ENCODE data around the gene OPCML.
A peak's percentile ranks its signal among the peaks of the same experiment; 100 is the strongest.

The OPCML gene

GRCh38 chr11:133123796-133124195 is 408.5 kb downstream of the OPCML start:
- Mint-ChIP-seq H3K9me3 (no peaks in the 10 kb centered on the region), H3K27me3 (no peaks in the 10 kb centered on the region), H3K4me3 (no peak overlapping the region), H3K4me1 (ENCODE audit: low read depth) (no peaks in the 10 kb centered on the region), H3K27ac (no peak overlapping the region), H3K36me3 (ENCODE audit: low read depth) (no peaks in the 10 kb centered on the region)
- no peak for DNase-seq

DNA sequence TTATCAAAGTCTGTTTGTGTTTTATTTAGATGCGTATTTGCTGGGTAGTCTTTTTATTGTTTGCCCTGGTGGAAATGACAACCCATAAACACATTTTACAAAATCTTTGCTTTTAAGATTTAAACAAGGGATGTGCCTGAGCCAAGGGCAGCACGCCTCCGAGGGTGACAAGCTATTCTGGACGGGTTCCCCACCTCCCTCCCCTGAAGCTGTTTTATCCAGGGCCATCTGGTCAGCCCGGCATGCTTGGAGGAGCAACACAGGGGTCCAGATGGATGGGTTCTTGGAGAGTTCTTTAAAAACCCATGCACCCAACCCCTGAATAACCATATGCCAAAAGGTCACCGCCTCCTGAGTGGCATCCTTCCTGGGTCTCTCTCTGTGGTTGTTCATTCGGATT is 408.9 kb downstream of the OPCML start:
- Mint-ChIP-seq H3K27ac (no peak overlapping the region), H3K9me3 (no peaks in the 10 kb centered on the region), H3K36me3 (ENCODE audit: low read depth) (no peaks in the 10 kb centered on the region), H3K27me3 (no peaks in the 10 kb centered on the region), H3K4me1 (ENCODE audit: low read depth) (no peaks in the 10 kb centered on the region), H3K4me3 (no peak overlapping the region)
- DNase-seq: no peak

DNA sequence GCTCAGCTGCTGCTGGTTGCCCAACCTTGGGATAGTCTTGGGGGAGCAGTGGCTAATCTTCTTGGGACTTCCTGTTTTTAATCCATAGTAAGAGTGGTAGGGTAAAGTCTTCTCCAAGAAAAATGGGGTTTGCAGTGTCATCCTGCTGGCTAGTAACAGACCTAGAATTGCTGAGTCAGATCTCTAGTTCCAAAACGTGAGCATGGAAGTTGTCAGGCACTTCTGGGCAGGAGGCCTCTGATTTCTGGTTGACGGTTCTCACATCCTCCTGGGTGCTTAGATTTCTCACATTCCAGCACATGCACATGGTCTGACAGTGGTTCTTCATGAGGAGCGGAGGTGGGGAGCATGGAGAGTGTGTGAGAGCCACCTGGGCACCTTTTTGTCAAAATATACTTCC is 410.0 kb downstream of the OPCML start:
- no peak for DNase-seq
- no peak overlapping the region for H3K27ac Mint-ChIP-seq
- no peaks in the 10 kb centered on the region for H3K4me1 Mint-ChIP-seq (ENCODE audit: low read depth)
- no peaks in the 10 kb centered on the region for H3K36me3 Mint-ChIP-seq (ENCODE audit: low read depth)
- H3K9me3 Mint-ChIP-seq: no peaks in the 10 kb centered on the region
- no peak overlapping the region for H3K4me3 Mint-ChIP-seq
- H3K27me3 Mint-ChIP-seq: no peaks in the 10 kb centered on the region

DNA sequence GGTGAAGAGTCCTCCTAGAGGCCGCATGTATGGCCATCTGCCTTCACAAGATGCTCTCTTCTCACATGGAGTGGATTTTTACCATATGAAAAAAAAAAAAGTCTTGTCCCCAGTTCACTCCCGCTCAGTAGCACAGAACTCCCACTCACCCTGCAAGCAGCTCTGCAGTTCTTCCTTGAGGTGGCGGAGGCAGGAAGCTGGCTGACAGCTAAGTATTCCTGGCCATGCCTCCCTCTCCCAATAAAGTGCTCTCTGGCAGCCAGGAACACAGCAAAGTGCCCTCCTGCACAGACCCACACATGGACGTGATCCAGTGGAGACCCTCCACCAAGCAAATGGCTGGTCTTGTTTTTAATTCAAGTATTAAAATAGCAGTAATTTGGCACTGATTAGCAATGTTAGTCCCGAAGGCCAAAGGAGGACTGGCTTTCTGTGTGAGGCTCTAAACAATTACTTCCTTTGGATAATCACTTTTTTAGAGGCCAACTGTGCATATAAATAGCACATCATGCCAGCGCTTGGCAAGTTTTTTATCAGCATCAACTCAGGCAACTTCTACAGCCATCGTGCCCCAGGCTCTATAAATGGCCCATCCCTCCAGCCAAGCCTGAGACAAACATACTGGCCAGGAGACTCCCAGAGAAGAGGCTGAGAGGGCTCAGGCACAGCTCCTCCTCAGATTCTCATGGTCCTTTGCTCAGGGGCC is 413.6 kb downstream of the OPCML start:
- H3K36me3 Mint-ChIP-seq (ENCODE audit: low read depth): no peaks in the 10 kb centered on the region
- H3K4me3 Mint-ChIP-seq: no peak overlapping the region
- DNase-seq: no peak
- H3K4me1 Mint-ChIP-seq (ENCODE audit: low read depth): no peaks in the 10 kb centered on the region
- H3K9me3 Mint-ChIP-seq: no peaks in the 10 kb centered on the region
- no peak overlapping the region for H3K27ac Mint-ChIP-seq
- no peaks in the 10 kb centered on the region for H3K27me3 Mint-ChIP-seq

- H3K27ac Mint-ChIP-seq: no peak overlapping the region
Observed at GRCh38 chr11:133115099-133115498, 417.2 kb downstream of the OPCML start.

GRCh38 chr11:133107763-133108162 is 424.5 kb downstream of the OPCML start:
- DNase-seq: no peak
- Mint-ChIP-seq H3K9me3 (no peaks in the 10 kb centered on the region), H3K36me3 (ENCODE audit: low read depth) (no peaks in the 10 kb centered on the region), H3K4me1 (ENCODE audit: low read depth) (no peaks in the 10 kb centered on the region), H3K27me3 (no peaks in the 10 kb centered on the region), H3K4me3 (no peak overlapping the region), H3K27ac (no peak overlapping the region)

More at GRCh38 chr11:133115099-133115498, 417.2 kb downstream of the OPCML start:
- Mint-ChIP-seq H3K9me3 (no peaks in the 10 kb centered on the region), H3K27me3 (no peaks in the 10 kb centered on the region), H3K4me3 (no peak overlapping the region), H3K36me3 (ENCODE audit: low read depth) (no peaks in the 10 kb centered on the region), H3K4me1 (ENCODE audit: low read depth) (no peaks in the 10 kb centered on the region)
- DNase-seq: no peak

DNA sequence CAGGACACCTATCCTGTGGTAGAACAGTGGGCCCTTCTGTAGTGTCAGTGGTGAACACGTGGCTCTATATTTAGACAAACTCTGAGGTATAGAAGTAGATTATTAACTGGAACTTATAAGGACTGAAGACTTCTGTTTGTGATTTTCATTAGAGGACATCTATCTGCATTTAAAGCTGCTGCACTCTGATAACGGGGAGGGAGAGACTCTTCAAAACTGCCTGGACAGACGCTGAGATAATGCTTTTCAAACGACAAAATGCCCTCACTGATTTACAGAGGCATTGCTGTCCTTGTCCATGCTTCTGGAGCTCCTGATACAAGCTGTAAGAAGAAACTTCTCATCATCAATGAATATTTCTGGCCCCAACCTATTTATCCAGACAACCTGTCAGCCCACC is 425.2 kb downstream of the OPCML start:
- no peak overlapping the region for H3K4me3 Mint-ChIP-seq
- H3K27ac Mint-ChIP-seq: no peak overlapping the region
- H3K27me3 Mint-ChIP-seq: no peaks in the 10 kb centered on the region
- H3K9me3 Mint-ChIP-seq: no peaks in the 10 kb centered on the region
- DNase-seq: no peak
- H3K36me3 Mint-ChIP-seq (ENCODE audit: low read depth): no peaks in the 10 kb centered on the region
- no peaks in the 10 kb centered on the region for H3K4me1 Mint-ChIP-seq (ENCODE audit: low read depth)

- H3K9me3 Mint-ChIP-seq: no peaks in the 10 kb centered on the region
- no peaks in the 10 kb centered on the region for H3K4me1 Mint-ChIP-seq (ENCODE audit: low read depth)
- H3K27ac Mint-ChIP-seq: no peak overlapping the region
- no peak for DNase-seq
- H3K36me3 Mint-ChIP-seq (ENCODE audit: low read depth): no peaks in the 10 kb centered on the region
- H3K4me3 Mint-ChIP-seq: no peak overlapping the region
- no peaks in the 10 kb centered on the region for H3K27me3 Mint-ChIP-seq
Observed at GRCh38 chr11:133106417-133106816, 425.9 kb downstream of the OPCML start.

DNA sequence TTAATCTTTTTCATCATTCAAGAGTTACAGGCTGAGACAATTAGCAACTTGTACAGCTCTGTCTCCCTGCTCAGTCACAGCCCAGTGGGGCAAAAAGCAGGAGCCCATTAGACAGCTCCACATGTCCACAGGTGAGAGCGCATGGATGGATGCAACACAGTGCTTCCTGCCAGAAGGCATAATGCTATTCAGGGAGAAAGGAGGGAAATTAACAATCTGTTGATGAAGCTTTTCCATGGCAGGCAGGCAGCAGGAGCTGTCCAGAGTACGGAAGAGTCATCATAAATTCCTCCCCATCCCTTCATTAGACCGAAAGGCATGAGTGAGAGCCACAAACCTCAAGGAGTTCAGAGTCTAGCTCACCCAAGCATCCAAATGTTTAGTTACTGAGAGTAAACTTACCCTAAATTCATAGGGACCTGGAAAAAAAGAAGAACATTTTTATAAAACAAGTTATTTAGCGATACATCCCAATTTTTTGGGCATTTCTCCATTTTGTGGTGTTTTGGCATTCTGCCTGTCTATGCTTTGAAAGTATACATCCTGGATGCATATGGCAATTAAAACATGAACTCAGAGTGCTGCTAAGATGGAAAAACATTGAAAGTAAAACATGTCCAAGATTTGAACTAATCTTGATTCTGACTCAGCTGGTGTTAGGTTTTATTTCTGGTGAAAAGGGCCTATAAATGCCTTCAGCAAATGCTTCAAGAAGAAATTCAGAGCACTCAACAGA is 428.1 kb downstream of the OPCML start:
- H3K4me1 Mint-ChIP-seq (ENCODE audit: low read depth): no peaks in the 10 kb centered on the region
- DNase-seq: no peak
- H3K36me3 Mint-ChIP-seq (ENCODE audit: low read depth): no peaks in the 10 kb centered on the region
- no peaks in the 10 kb centered on the region for H3K27me3 Mint-ChIP-seq
- no peak overlapping the region for H3K27ac Mint-ChIP-seq
- H3K9me3 Mint-ChIP-seq: no peaks in the 10 kb centered on the region
- H3K4me3 Mint-ChIP-seq: no peak overlapping the region

DNA sequence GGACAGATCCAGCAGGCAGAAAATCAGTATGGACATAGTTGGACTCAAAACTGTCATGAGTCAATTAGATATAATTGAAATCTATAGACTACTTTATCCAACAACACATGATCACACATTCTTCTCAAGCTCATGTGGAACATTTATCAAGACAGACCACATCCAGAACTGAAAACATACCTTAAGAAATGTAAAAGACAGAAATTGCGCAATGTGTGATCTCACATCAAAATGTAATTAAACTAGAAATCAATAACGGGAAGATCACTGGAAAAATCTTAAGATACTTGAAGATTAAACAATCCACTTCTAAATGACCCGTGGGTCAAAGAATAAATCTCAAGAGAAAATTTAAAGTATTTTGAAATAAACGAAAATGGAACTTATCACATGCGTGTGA is 435.3 kb downstream of the OPCML start:
- no peaks in the 10 kb centered on the region for H3K27me3 Mint-ChIP-seq
- H3K9me3 Mint-ChIP-seq: peaks cover 6% of the 10 kb centered on the region
- no peaks in the 10 kb centered on the region for H3K36me3 Mint-ChIP-seq (ENCODE audit: low read depth)
- DNase-seq: no peak
- H3K4me3 Mint-ChIP-seq: no peak overlapping the region
- H3K27ac Mint-ChIP-seq: no peak overlapping the region
- no peaks in the 10 kb centered on the region for H3K4me1 Mint-ChIP-seq (ENCODE audit: low read depth)

- no peak overlapping the region for H3K4me3 Mint-ChIP-seq
Observed at GRCh38 chr11:133086518-133086917, 445.8 kb downstream of the OPCML start.

GRCh38 chr11:133082841-133083488 is 449.3 kb downstream of the OPCML start:
- Mint-ChIP-seq H3K27ac (no peak overlapping the region), H3K9me3 (no peaks in the 10 kb centered on the region), H3K27me3 (peaks cover 57% of the 10 kb centered on the region), H3K4me1 (ENCODE audit: low read depth) (no peaks in the 10 kb centered on the region), H3K4me3 (no peak overlapping the region), H3K36me3 (ENCODE audit: low read depth) (no peaks in the 10 kb centered on the region)
- peak; percentile 68 for DNase-seq

More at GRCh38 chr11:133086518-133086917, 445.8 kb downstream of the OPCML start:
- Mint-ChIP-seq H3K9me3 (no peaks in the 10 kb centered on the region), H3K27me3 (peaks cover 49% of the 10 kb centered on the region), H3K4me1 (ENCODE audit: low read depth) (no peaks in the 10 kb centered on the region), H3K36me3 (ENCODE audit: low read depth) (no peaks in the 10 kb centered on the region), H3K27ac (no peak overlapping the region)
- DNase-seq: no peak

GRCh38 chr11:133082453-133082781 is 449.9 kb downstream of the OPCML start:
- Mint-ChIP-seq H3K27ac (no peak overlapping the region), H3K9me3 (no peaks in the 10 kb centered on the region), H3K4me3 (no peak overlapping the region), H3K27me3 (peaks cover 57% of the 10 kb centered on the region), H3K36me3 (ENCODE audit: low read depth) (no peaks in the 10 kb centered on the region), H3K4me1 (ENCODE audit: low read depth) (no peaks in the 10 kb centered on the region)
- DNase-seq: no peak

DNA sequence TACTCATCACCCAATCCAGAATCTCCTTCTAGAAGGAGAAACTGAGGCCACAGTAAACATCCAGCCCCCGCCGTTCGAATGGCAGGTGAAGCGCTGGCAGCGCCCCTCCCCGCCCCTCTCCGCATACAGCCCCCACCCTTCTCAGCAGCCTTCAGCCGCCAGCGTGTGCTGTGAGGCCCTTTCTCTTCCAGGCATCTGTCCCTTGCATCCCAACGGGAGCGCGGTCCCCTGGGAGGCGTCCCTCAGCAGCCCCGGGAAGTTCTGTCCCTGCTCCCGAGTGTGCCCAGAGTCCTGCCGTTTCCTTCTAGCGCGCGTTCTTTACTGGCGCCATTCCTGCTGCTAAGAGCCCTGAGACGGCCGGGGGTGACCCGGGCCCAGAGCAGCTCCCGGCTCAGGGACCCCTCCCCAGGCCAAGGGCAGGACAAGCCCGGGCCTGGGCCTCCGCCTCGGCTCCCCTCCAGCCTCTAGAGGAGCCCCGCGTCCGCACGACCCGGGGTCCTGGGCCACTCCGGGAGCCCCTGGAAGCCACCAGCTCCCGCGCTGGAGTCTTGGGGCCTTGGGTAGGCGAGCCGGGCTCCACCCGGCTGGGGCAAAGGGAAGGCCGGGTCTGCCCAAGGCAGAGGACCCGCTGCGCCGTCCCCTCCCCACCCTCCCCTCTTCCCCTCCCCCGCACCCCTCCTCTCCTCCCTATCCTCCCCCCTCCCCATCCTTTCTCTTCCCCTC is 450.4 kb downstream of the OPCML start:
- Mint-ChIP-seq H3K4me1 (ENCODE audit: low read depth) (no peaks in the 10 kb centered on the region), H3K27ac (no peak overlapping the region), H3K27me3 (peaks cover 57% of the 10 kb centered on the region), H3K36me3 (ENCODE audit: low read depth) (no peaks in the 10 kb centered on the region), H3K4me3 (no peak overlapping the region), H3K9me3 (no peaks in the 10 kb centered on the region)
- no peak for DNase-seq

DNA sequence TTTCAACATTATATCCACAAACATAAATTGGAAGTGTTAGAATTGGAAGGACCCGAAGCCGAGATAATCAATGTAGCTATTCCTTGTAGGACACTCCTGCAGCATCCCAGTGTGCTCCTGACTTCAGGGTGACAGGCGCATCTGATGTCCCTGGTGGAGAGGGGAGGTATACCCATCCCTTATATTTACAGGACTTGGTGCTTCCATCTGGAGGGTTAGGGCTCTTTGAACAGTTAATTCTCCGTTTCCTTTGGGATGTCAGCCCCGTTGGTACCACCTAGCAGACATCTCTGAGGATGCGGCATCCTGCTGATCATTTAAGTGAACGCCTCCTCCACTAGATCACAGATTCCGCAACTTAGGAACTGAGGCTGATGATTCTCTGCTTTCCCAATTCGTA is 451.3 kb downstream of the OPCML start:
- H3K27ac Mint-ChIP-seq: no peak overlapping the region
- peaks cover 48% of the 10 kb centered on the region for H3K27me3 Mint-ChIP-seq
- DNase-seq: no peak
- no peaks in the 10 kb centered on the region for H3K36me3 Mint-ChIP-seq (ENCODE audit: low read depth)
- no peaks in the 10 kb centered on the region for H3K9me3 Mint-ChIP-seq
- H3K4me3 Mint-ChIP-seq: no peak overlapping the region
- H3K4me1 Mint-ChIP-seq (ENCODE audit: low read depth): no peaks in the 10 kb centered on the region

All from activated T-cell treated with anti-CD3 and anti-CD28 coated beads, Interleukin-2, amount 50 U/mL, for 24 hours (primary cell).